H7 (cell line): ENCODE results near the gene NUDT1. TPM values are rescaled to one million over a fixed set of nuclear protein-coding genes. Genes with fewer than 3 reads are reported as not detected.

Experiments
- DNase-seq: peaks from one replicate; pipeline ENCODE4 v3.0.0; 2012
- H3K27me3 ChIP-seq: 2 replicates; pipeline ENCODE4 v1.6.0; 2011; ENCODE audit warnings: mild to moderate bottlenecking, low read length; ENCODE audit not compliant: control insufficient read depth, insufficient read depth
- H3K36me3 ChIP-seq: replicated peaks from 2 replicates; pipeline ENCODE4 v1.5.1; 2011; ENCODE audit warnings: low read length; ENCODE audit not compliant: control insufficient read depth, insufficient read depth
- H3K4me3 ChIP-seq: 2 replicates; pipeline ENCODE4 v1.5.1; 2011; ENCODE audit warnings: low read depth, mild to moderate bottlenecking, control low read depth, low read length, moderate library complexity; ENCODE audit not compliant: insufficient read depth
- total RNA-seq: library from RNA; depleted of rRNA; stranded (reverse); fragments of >200 nt; shearing (Covaris generic); gene quantifications from 2 replicates; pipeline ENCODE4 v1.2.3, GENCODE V29; 2014

NUDT1 gene
- total RNA-seq, 1 experiment from 2014 or later, result 117 TPM

DNA sequence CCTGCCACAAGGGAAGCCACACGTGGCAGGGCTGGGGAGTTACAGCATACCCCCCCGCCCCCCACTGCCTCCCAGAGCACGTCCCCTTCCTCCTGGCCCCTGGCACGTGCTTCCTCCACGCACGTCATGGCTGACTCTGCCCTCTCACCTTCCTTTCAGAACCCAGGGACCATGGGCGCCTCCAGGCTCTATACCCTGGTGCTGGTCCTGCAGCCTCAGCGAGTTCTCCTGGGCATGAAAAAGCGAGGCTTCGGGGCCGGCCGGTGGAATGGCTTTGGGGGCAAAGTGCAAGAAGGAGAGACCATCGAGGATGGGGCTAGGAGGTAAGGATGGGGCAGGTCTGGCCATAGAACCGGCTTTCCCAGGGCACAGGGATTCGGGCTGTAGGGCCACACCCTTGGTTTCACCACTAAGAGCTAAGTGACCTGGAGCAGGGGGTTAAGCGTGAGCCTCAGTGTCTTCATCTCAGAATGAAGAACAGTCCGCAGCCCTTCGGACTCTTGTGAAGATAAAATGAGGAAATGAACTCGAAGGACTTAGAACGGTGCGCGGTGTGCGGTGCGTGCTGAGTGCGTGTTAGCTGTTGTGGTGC, 2.5 kb downstream of the NUDT1 start:
- H3K27me3 ChIP-seq, result no peaks in the 10 kb centered on the region
- H3K36me3 ChIP-seq, result peaks cover 7% of the 10 kb centered on the region
- DNase-seq, result no peak
- no peak overlapping the region for H3K4me3 ChIP-seq

DNA sequence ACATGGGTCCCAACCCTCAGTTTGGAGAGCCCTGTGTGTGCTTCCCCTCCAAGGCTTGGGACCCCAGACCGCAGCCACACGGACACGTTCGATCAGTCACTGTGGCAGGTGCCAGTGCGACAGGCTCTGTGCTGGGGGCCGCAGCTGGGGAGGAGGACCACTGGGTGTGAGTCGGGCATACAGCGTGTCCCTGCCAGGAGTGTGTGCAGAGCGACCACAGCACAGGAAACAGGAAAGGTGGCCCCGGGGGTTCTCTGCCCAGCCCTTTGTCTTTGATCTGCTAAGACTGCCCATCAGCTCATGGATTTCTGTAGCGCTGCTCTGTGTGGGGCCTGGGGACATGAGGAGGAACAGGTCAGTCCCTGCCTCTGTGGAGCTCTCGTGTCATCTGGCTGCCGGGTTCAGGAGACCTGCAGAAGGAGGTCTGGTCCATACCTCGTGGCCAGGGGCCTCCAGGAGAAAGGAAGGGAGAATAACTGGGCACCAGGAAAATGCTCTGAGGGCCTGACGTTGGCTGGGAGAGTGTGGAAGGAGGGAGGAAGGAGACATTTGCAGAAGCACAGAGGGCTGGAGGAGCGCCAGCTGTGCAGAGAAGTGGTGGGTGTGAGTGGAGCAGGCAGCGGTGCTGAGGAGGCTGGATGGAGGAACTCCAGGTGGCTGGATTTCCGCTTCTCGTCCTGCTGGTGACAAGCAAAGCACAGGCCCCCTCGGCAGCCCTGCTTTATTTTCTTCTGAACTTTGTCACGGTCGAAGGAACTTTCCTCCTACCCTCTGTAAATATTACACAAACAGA, 4.1 kb downstream of the NUDT1 start:
- Histone ChIP-seq H3K27me3 (no peaks in the 10 kb centered on the region), H3K36me3 (peaks cover 4% of the 10 kb centered on the region), H3K4me3 (no peak overlapping the region)
- no peak for DNase-seq

DNA sequence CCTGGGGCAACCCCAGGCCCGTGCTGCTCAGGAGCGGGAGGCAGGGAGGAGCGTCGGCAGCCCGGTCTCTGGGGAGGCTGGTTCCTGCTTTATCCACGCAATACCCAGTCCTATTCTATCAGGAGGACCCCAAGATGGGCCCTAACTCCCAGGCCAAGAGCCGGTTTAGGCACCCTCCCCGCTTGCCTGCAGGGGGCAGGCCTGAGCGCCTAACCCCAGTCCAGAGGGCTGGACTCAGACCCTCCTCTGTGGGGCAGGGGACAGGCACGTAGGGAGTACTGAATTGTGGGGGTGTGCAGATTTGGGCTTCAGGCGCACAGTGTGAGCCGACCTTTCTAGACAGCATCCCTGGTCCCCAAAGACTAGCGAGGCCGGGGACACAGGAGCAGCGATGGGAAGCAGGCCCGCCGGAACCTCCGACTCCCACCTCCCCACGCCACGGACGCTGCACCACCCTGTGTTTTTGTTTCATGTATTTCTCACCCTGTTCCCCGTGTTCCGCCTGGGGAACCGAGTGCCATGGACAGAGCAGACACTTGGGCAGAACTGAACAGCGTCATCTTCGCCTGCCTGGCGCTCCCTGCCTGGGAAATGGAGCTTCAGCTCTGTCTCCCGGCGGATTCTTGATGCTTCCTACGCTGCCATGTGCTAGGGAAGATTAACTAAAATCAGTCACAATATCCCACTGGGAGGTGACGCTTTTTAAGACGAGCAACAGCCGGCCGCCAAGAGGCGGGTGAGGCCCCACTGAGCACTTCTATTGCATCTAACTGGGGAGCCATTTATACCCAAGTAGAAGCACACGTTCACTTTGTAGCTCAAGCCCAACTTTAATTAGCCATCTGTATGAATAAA, 5.3 kb downstream of the NUDT1 start:
- Histone ChIP-seq H3K36me3 (peaks cover 7% of the 10 kb centered on the region), H3K27me3 (no peaks in the 10 kb centered on the region), H3K4me3 (no peak overlapping the region)
- peak; percentile 97 for DNase-seq

- peaks cover 7% of the 10 kb centered on the region for H3K36me3 ChIP-seq
- no peak for DNase-seq
- no peak overlapping the region for H3K4me3 ChIP-seq
- H3K27me3 ChIP-seq, result no peaks in the 10 kb centered on the region
These were observed 7.1 kb downstream of the NUDT1 start for GRCh38 chr7:2248984-2249694.

GRCh38 chr7:2249744-2250323, 7.8 kb downstream of the NUDT1 start:
- DNase-seq, result no peak
- no peaks in the 10 kb centered on the region for H3K27me3 ChIP-seq
- no peak overlapping the region for H3K4me3 ChIP-seq
- peaks cover 7% of the 10 kb centered on the region for H3K36me3 ChIP-seq

- Histone ChIP-seq H3K27me3 (no peaks in the 10 kb centered on the region), H3K36me3 (peaks cover 3% of the 10 kb centered on the region)
- no peak for DNase-seq
These were observed 9.4 kb downstream of the NUDT1 start for GRCh38 chr7:2251381-2251780.

GRCh38 chr7:2251841-2252771, 10.1 kb downstream of the NUDT1 start:
- H3K4me3 ChIP-seq, result no peak overlapping the region
- DNase-seq, result peak; percentile 77
- no peaks in the 10 kb centered on the region for H3K27me3 ChIP-seq
- peaks cover 3% of the 10 kb centered on the region for H3K36me3 ChIP-seq

More at GRCh38 chr7:2251381-2251780, 9.4 kb downstream of the NUDT1 start:
- no peak overlapping the region for H3K4me3 ChIP-seq

DNA sequence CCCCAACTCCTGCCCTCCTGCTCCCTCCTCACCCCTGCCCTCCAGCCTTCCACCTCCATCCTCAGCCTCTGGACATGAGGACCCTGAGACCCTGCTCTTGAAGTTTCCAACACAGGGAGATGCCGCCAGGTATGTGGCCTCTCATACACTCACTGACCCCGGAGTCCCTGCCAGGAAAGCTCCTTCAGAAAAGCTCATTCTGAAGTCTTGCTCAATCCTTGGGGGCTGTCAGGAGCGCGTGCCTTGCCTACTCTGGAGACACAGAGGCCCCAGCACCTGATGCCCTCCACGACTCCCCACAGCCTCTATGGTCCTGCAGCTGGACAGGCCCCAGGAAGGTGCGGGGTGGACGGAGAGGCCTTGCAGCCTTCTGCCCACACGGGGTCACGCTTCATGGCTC, 11.0 kb downstream of the NUDT1 start:
- no peak overlapping the region for H3K4me3 ChIP-seq
- H3K36me3 ChIP-seq, result peaks cover 3% of the 10 kb centered on the region
- H3K27me3 ChIP-seq, result no peaks in the 10 kb centered on the region
- DNase-seq, result no peak

GRCh38 chr7:2253525-2254244, 11.7 kb downstream of the NUDT1 start:
- DNase-seq, result peak; percentile 59
- Histone ChIP-seq H3K27me3 (no peaks in the 10 kb centered on the region), H3K36me3 (peaks cover 3% of the 10 kb centered on the region), H3K4me3 (no peak overlapping the region)

- Histone ChIP-seq H3K4me3 (no peak overlapping the region), H3K36me3 (peaks cover 3% of the 10 kb centered on the region), H3K27me3 (no peaks in the 10 kb centered on the region)
- peak; percentile 58 for DNase-seq
These were observed 12.6 kb downstream of the NUDT1 start for GRCh38 chr7:2254429-2255144.

GRCh38 chr7:2255145-2256139, 13.4 kb downstream of the NUDT1 start:
- Histone ChIP-seq H3K27me3 (no peaks in the 10 kb centered on the region), H3K36me3 (peaks cover 3% of the 10 kb centered on the region), H3K4me3 (no peak overlapping the region)
- DNase-seq, result peak; percentile 67
